ENCODE results near the gene ELOF1.
"Not testable (repeated sequence)": the region's sequence is repeated elsewhere in the genome, so short reads cannot be mapped to it uniquely, and the experiment has no call there.

The ELOF1 gene

DNA sequence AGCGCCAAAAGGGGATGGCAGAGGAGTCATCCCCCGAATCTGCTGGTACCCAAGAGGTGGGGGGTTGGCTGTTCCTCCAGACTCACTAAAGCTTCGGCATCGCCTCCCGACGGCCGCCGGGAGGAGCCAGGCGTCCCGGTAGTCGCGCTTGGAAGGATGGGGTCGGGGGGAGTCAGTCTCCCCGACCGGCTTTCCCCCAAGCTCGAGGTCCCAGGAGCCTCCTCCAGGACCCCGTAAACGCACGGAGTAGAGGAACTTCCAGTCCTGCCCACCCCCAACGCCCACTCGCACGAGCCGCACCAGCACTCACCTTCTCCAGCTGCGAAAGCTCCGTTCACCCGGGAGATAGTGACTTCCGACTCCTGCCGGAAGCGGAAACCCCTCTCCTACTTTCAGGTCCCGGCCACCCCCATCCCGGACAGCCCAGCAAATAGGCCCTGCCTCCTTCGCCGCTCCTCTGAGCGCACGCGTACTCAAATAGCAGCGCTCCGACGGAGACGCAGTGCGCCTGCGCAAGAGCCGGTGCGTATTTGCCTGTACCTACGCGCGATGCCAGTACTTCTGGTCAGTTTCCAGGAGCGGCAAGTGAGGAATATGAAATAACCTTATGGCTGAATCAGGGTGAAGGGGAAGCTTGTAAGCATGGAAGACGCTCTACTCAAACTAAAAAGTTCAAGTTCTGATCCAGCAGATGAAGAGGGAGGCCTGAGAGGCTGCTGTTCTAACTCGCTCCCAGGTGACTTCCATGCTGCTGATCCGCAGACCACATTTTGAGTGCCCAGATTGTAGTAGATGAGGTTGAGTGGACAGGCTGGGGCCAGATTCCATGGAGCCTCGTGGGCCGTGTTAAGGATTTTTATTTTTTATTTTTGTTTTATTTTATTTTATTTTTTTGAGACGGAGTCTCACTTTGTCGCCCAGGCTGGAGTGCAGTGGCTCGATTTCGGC is at the start of gene ELOF1:
ELOF1 (minus strand) TSS at position 350 of the 948 bp plus-strand sequence. CDS start 4,883 bp downstream, outside the sequence.
- ATAC-seq (replicated peaks; ENCODE audit: extremely low read depth, poor library complexity, severe bottlenecking) (peak; percentile 95), DNase-seq (ENCODE audit: low spot score in 2 of 2) (peak; percentile 86 to 91)
- Mint-ChIP-seq H3K9me3 (no peaks in the 10 kb centered on the region), H3K4me1 (peaks cover 44% of the 10 kb centered on the region), H3K4me3 (peak within 1 kb of the TSS; percentile 94), H3K27ac (ENCODE audit: low read depth) (peak within 1 kb of the TSS; percentile 93), H3K36me3 (ENCODE audit: insufficient read depth) (peaks cover 11% of the 10 kb centered on the region), H3K27me3 (no peaks in the 10 kb centered on the region)

DNA sequence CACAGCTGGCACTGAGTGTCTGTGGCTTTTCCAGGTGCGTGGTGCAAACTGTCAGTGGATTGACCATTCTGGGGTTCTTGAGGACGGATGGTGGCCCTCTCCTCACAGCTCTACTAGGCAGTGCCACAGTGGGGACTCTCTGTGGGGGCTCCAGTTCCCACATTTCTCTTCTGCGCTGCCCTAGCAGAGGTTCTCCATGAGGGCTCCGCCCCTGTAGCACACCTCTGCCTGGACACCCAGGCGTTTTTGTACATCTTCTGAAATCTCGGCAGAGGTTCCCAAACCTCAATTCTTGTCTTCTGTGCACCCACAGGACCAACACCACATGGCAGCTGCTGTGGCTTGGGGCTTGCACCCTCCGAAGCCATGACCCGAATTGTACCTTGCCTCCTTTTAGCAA is 47.5 kb upstream of the ELOF1 start:
- Mint-ChIP-seq H3K9me3 (no peaks in the 10 kb centered on the region), H3K4me1 (peaks cover 11% of the 10 kb centered on the region), H3K4me3 (no peak overlapping the region), H3K27me3 (no peaks in the 10 kb centered on the region), H3K27ac (ENCODE audit: low read depth) (no peak overlapping the region), H3K36me3 (ENCODE audit: insufficient read depth) (peaks cover 6% of the 10 kb centered on the region)
- DNase-seq (ENCODE audit: low spot score in 2 of 2) (no peak), ATAC-seq (replicated peaks; ENCODE audit: extremely low read depth, poor library complexity, severe bottlenecking) (no peak)

DNA sequence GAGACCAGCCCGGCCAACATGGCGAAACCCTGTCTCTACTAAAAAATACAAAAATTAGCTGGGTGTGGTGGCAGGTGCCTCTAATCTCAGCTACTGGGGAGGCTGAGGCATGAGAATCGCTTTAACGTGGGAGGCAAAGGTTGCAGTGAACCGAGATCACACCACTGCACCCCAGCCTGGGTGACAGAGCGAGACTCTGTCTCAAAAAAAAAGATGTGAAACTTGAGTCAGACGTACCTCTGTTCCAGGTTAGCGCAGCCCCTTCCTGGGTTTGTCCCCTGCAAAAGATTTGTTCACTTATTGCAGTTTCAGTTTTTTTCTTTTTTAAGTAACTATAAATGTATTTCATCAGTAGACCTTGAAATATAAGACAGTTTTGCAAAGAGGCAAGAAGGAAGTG is 40.7 kb upstream of the ELOF1 start:
- Mint-ChIP-seq H3K36me3 (ENCODE audit: insufficient read depth) (peaks cover 12% of the 10 kb centered on the region), H3K4me1 (peaks cover 24% of the 10 kb centered on the region), H3K27ac (ENCODE audit: low read depth) (peak overlapping the region; percentile 69)
- not testable (repeated sequence) for H3K27me3 Mint-ChIP-seq; H3K4me3 Mint-ChIP-seq; H3K9me3 Mint-ChIP-seq; DNase-seq (ENCODE audit: low spot score in 2 of 2); ATAC-seq (replicated peaks; ENCODE audit: extremely low read depth, poor library complexity, severe bottlenecking)

DNA sequence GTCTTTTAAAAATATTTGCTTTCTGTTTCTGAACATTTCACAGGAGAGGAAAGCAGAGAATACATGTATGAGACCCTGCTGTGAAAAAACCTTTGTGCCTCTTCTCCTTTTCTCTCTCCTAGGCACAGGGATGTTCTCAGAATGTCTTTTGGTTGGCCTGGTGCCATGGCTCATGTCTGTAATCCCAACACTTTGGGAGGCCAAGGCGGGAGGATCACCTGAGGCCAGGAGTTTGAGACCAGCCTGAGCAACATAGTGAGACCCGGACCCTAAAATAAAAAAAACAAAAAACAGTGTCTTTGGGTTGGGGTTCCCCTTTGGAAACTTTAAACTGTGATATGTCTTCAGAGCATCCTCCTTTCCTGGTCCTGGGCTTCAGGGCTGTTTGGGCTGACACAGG is 39.7 kb upstream of the ELOF1 start:
- Mint-ChIP-seq H3K9me3 (no peaks in the 10 kb centered on the region), H3K27ac (ENCODE audit: low read depth) (peak overlapping the region; percentile 90), H3K36me3 (ENCODE audit: insufficient read depth) (peaks cover 11% of the 10 kb centered on the region), H3K4me3 (peak overlapping the region; percentile 94), H3K4me1 (peaks cover 24% of the 10 kb centered on the region), H3K27me3 (no peaks in the 10 kb centered on the region)
- DNase-seq (ENCODE audit: low spot score in 2 of 2) = no peak
- ATAC-seq (replicated peaks; ENCODE audit: extremely low read depth, poor library complexity, severe bottlenecking) = no peak

DNA sequence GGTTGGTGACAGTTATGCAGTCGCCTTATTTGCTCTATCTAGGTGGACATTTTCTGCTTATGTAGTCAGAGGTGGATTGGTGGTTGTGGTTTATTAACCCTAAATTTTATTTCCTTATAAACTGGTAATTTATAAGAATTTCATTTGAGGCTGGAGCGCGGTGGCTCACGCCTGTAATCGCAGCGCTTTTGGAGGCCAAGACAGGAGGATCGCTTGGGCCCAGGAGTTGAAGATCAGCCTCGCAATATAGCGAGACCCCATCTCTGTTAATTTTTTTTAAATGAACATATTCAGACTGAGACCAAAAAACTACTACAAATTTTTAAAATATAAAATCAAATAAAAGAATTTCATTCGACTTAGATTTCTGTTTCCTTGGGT is 39.1 kb upstream of the ELOF1 start:
- no peaks in the 10 kb centered on the region for H3K27me3 Mint-ChIP-seq
- H3K4me3 Mint-ChIP-seq = peak overlapping the region; percentile 94
- H3K9me3 Mint-ChIP-seq = no peaks in the 10 kb centered on the region
- ATAC-seq (replicated peaks; ENCODE audit: extremely low read depth, poor library complexity, severe bottlenecking) (no peak), DNase-seq (ENCODE audit: low spot score in 2 of 2) (no peak)
- peaks cover 9% of the 10 kb centered on the region for H3K36me3 Mint-ChIP-seq (ENCODE audit: insufficient read depth)
- H3K4me1 Mint-ChIP-seq = peaks cover 24% of the 10 kb centered on the region
- H3K27ac Mint-ChIP-seq (ENCODE audit: low read depth) = peak overlapping the region; percentile 90

DNA sequence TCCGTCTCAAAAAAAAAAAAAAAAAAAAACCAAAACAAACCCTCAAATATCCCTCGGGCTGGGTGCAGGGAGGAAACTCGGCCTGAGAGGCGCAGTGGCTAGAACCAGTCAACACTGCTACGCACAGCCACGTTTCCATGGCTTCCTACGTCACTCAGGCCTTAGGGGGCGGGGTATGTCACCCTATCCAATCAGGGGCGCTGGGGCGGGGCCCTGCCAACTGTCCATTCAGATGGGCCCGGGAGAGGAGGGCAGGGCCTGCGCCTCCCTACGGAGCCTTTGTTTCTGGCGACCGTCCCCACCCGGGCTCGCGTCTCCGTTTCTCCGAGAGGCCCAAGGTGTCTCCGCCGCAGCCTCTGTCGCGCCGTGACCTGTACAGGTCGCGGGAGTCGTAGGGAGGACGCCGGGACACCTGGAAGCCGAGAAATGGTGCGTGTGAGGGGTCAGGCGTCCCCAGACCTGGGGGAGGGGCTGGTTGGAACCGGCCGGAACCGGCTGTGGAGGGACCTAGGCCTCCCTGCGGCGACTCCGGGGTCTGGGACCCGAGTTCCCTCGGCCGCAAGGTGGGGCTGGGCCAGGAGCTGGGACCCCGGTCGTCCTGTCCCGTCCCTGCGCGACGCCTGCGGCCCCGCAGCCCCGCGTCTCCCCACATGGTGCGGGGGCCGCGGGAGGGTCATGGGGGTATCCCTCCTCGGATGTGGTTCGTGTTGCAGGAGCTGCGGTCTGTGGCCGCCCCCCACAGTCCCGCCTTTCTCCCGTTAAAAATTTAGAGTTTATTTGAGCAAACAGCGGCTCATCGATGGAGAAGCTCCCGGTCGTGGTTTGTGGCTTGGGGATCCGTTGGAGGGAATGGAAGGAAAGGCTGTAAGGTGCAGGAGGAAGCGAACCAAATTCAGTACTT is 38.4 kb upstream of the ELOF1 start, which contains the start of gene ZNF627:
ZNF627 (plus strand) TSS at position 282 of the 901 bp plus-strand sequence; CDS start at position 427, 145 bp downstream.
- peaks cover 9% of the 10 kb centered on the region for H3K36me3 Mint-ChIP-seq (ENCODE audit: insufficient read depth)
- H3K27me3 Mint-ChIP-seq = no peaks in the 10 kb centered on the region
- ATAC-seq (replicated peaks; ENCODE audit: extremely low read depth, poor library complexity, severe bottlenecking) (peak; percentile 100), DNase-seq (ENCODE audit: low spot score in 2 of 2) (peak; percentile 91 to 98)
- peaks cover 19% of the 10 kb centered on the region for H3K4me1 Mint-ChIP-seq
- H3K27ac Mint-ChIP-seq (ENCODE audit: low read depth) = peak within 1 kb of the TSS; percentile 90
- H3K9me3 Mint-ChIP-seq = no peaks in the 10 kb centered on the region
- peak within 1 kb of the TSS; percentile 94 for H3K4me3 Mint-ChIP-seq

DNA sequence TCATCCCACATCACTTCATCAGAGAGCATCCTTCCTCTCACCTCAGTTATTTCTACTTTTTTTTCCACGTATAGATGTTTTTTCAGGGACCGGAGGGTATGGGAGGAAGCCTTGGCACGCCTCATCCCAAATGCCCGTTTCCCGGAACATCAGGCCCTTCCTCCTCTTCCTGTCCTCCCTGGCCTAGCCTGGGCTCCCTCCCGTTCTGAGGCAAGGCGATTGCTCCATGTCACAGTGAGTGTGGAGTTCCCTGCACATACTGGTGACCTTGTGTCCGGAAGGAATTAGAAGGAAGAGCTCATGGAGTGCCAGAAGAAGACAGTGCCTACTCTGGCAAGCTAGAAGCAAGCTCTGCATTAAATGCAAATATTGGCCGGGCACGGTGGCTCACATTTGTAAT is 37.1 kb upstream of the ELOF1 start:
- H3K4me1 Mint-ChIP-seq = peaks cover 12% of the 10 kb centered on the region
- H3K9me3 Mint-ChIP-seq = no peaks in the 10 kb centered on the region
- H3K4me3 Mint-ChIP-seq = peak overlapping the region; percentile 94
- no peak for ATAC-seq (replicated peaks; ENCODE audit: extremely low read depth, poor library complexity, severe bottlenecking)
- peaks cover 9% of the 10 kb centered on the region for H3K36me3 Mint-ChIP-seq (ENCODE audit: insufficient read depth)
- H3K27ac Mint-ChIP-seq (ENCODE audit: low read depth) = peak overlapping the region; percentile 90
- H3K27me3 Mint-ChIP-seq = no peaks in the 10 kb centered on the region
- no peak for DNase-seq (ENCODE audit: low spot score in 2 of 2)

DNA sequence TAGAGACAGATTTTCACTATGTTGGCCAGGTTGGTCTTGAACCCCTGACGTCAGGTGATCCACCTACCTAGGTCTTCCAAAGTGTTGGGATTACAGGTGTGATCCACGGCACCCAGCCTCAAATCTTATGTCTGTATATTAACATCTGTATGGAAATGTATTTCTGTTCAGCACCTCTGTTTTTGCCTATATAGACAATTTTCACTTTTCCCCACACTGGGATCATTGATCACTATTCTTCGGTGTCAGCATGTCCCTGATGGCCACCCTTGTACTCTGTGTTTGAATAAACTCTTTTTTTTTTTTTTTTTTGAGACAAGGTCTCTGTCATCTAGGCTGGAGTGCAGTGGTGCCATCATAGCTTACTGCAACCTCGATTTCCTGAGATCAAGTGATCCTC is 35.1 kb upstream of the ELOF1 start:
- no peak for ATAC-seq (replicated peaks; ENCODE audit: extremely low read depth, poor library complexity, severe bottlenecking)
- Mint-ChIP-seq H3K9me3 (no peaks in the 10 kb centered on the region), H3K27ac (ENCODE audit: low read depth) (no peak overlapping the region), H3K4me1 (peaks cover 12% of the 10 kb centered on the region), H3K36me3 (ENCODE audit: insufficient read depth) (peaks cover 7% of the 10 kb centered on the region), H3K4me3 (no peak overlapping the region), H3K27me3 (no peaks in the 10 kb centered on the region)
- no peak for DNase-seq (ENCODE audit: low spot score in 2 of 2)

DNA sequence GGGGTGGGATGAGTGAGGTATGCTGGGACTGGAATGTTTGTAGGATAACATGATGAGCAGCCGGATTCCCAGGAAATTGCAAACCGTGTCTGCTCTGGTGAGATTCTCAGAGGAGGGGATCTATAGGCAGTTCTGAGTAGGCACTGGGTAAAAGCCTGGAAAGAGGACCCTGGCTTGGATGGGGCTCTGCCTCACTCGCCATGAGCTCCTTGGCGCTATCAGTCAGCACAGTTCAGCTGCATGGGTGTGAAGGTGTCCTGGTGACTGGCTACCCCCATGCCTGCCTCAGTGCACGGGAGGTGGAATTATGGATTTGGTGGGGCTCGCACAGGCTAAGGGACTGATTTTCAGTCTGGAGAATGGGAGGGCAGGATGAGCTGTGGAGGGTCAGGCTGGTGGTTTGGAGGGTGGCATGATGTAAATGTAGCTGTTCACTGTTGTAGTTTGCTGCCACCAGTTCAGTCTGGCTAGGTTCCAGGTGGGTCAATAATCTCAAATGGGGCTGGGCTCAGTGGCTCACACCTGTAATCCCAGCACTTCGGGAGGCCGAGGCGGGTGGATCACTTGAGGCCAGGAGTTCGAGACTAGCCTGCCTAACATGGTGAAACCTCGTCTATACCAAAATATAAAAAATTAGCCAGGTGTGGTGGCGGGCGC is 29.1 kb upstream of the ELOF1 start:
- ATAC-seq (replicated peaks; ENCODE audit: extremely low read depth, poor library complexity, severe bottlenecking) (no peak), DNase-seq (ENCODE audit: low spot score in 2 of 2) (no peak)
- Mint-ChIP-seq H3K36me3 (ENCODE audit: insufficient read depth) (no peaks in the 10 kb centered on the region), H3K4me3 (no peak overlapping the region), H3K27ac (ENCODE audit: low read depth) (peak overlapping the region; percentile 10), H3K27me3 (no peaks in the 10 kb centered on the region), H3K9me3 (no peaks in the 10 kb centered on the region), H3K4me1 (peaks cover 10% of the 10 kb centered on the region)

DNA sequence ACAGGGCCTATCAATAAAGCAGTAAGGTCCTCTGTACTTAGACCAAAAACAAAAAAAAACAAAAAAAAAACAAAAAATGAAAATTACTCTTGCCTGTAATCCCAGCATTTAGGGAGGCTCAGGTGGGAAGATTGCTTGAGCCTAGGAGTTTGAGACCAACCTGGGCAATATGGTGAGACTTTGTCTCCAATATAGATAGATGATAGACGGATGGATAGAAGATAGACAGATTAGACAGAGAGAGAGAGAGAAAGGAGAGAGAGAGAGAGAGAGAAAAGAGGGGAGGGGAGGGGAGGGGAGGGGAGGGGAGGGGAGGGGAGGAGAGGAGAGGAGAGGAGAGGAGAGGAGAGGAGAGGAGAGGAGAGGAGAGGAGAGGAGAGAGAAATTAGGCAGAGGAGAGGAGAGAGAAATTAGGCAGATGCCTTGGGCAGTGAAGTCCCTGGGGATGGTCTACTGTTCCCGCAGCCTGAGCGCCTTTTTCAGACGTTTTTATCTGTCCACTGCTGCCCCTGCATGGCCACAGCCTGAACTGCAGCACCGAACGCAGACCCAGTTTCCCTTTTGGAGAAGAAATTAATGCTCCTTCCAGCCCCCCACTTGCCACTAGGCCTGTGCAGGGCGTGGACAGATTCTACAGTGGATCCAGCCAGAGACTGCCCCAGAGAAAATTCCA is 28.4 kb upstream of the ELOF1 start:
- Mint-ChIP-seq H3K4me1 (peaks cover 10% of the 10 kb centered on the region), H3K27ac (ENCODE audit: low read depth) (peak overlapping the region; percentile 10)

DNA sequence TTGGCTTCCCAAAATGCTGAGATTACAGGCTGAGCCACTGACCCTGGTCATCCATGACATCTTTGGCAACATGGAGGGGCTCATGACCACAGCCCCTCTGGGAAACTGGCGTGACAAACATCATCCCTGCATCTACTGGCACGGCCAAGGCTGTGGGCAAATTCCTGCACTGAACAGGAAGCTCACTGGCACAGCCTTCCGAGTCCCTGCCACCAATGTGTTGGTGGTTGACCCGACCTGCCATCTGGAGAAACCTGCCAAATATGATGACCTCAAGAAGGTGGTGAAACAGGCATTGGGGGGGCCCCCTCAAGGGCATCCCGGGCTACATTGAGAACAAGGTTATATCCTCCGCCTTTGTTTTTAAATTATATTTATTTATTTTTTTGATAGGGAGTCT is 27.3 kb upstream of the ELOF1 start:
- Mint-ChIP-seq H3K4me3 (no peak overlapping the region), H3K4me1 (peaks cover 16% of the 10 kb centered on the region), H3K27me3 (no peaks in the 10 kb centered on the region), H3K27ac (ENCODE audit: low read depth) (no peak overlapping the region), H3K9me3 (no peaks in the 10 kb centered on the region), H3K36me3 (ENCODE audit: insufficient read depth) (no peaks in the 10 kb centered on the region)
- no peak for DNase-seq (ENCODE audit: low spot score in 2 of 2)
- no peak for ATAC-seq (replicated peaks; ENCODE audit: extremely low read depth, poor library complexity, severe bottlenecking)

More for the DNA sequence above, 28.4 kb upstream of the ELOF1 start:
- no peaks in the 10 kb centered on the region for H3K36me3 Mint-ChIP-seq (ENCODE audit: insufficient read depth)
- no peaks in the 10 kb centered on the region for H3K9me3 Mint-ChIP-seq
- DNase-seq (ENCODE audit: low spot score in 2 of 2) (peak; percentile 69 to 73), ATAC-seq (replicated peaks; ENCODE audit: extremely low read depth, poor library complexity, severe bottlenecking) (peak; percentile 67)
- H3K4me3 Mint-ChIP-seq = no peak overlapping the region
- no peaks in the 10 kb centered on the region for H3K27me3 Mint-ChIP-seq
